SK-N-SH (cell line): ENCODE measurements around the gene ABHD8. TPM values are rescaled to one million over a fixed set of nuclear protein-coding genes. Genes with fewer than 3 reads are reported as not detected.

Source experiments
- CTCF ChIA-PET: fragments of 300-600, 350-600 bp; formaldehyde crosslinking; extraction: SDS; loops from one replicate; lab custom pipeline; 2021; lab: Yijun Ruan, JAX
- POLR2A ChIA-PET: fragments of 350-600 bp; sonication (Branson Sonifier 250); formaldehyde crosslinking; extraction: SDS; loops from one replicate; lab custom pipeline; 2020; ENCODE audit warnings: antibody characterized with exemption, inconsistent platforms; lab: Yijun Ruan, JAX
- DNase-seq: peaks from one replicate; pipeline ENCODE4 v3.0.0; 2012
- H2AFZ ChIP-seq: fragments of 200-600 bp; sonication (generic); 2 replicates; pipeline ENCODE4 v1.8.1; 2016; ENCODE audit warnings: antibody characterized with exemption, mild to moderate bottlenecking, low read depth
- H3F3A ChIP-seq: fragments of 200-600 bp; sonication (generic); replicated peaks from 2 replicates; pipeline ENCODE3; 2016; ENCODE audit warnings: antibody characterized with exemption, mild to moderate bottlenecking; ENCODE audit not compliant: insufficient read depth
- H3K27ac ChIP-seq, 2 experiments: fragments of 200-500 bp in 1 of 2; fragments of 200-600 bp in 1 of 2; sonication (Bioruptor generic) in 1 of 2; sonication (generic), shearing (Covaris generic) in 1 of 2; 2 replicates each; pipeline versions ENCODE4 v1.5.1 to v1.6.1; 2014 to 2016; ENCODE audit warnings: low read depth in 2 of 2, inconsistent platforms in 1 of 2, low read length in 1 of 2, mild to moderate bottlenecking in 1 of 2, mixed read lengths in 1 of 2
- H3K27me3 ChIP-seq: fragments of 200-600 bp; sonication (generic), shearing (Covaris generic); 2 replicates; pipeline ENCODE4 v1.6.1; 2016; ENCODE audit warnings: mixed run types; ENCODE audit not compliant: insufficient read depth
- H3K36me3 ChIP-seq, 2 experiments: fragments of 200-500 bp in 1 of 2; fragments of 200-600 bp in 1 of 2; sonication (Bioruptor generic) in 1 of 2; sonication (generic) in 1 of 2; replicated peaks in 1 of 2; 2 replicates each; pipeline versions ENCODE3 to v1.5.1; 2014 to 2016; ENCODE audit warnings: low read length in 1 of 2, mild to moderate bottlenecking in 1 of 2; ENCODE audit not compliant: insufficient read depth in 2 of 2, control insufficient read depth in 1 of 2
- H3K4me1 ChIP-seq, 2 experiments: fragments of 200-500 bp in 1 of 2; fragments of 200-600 bp in 1 of 2; sonication (Bioruptor generic) in 1 of 2; sonication (generic), shearing (Covaris generic) in 1 of 2; 2 replicates each; pipeline versions ENCODE4 v1.5.1 to v1.6.1; 2014 to 2016; ENCODE audit warnings: low read depth in 1 of 2, low read length in 1 of 2, mixed run types in 1 of 2; ENCODE audit not compliant: insufficient read depth in 2 of 2, control insufficient read depth in 1 of 2
- H3K4me2 ChIP-seq: fragments of 200-600 bp; sonication (generic), shearing (Covaris generic); 2 replicates; pipeline ENCODE4 v1.6.1; 2017; ENCODE audit warnings: mixed run types
- H3K4me3 ChIP-seq, 2 experiments: fragments of 200-500 bp in 1 of 2; fragments of 200-600 bp in 1 of 2; sonication (Bioruptor generic) in 1 of 2; sonication (generic), shearing (Covaris generic) in 1 of 2; 2 replicates each; pipeline versions ENCODE4 v1.5.1 to v1.8.1; 2014 to 2016; ENCODE audit warnings: low read depth in 2 of 2, inconsistent platforms in 1 of 2, low read length in 1 of 2, mild to moderate bottlenecking in 1 of 2, mixed read lengths in 1 of 2, moderate library complexity in 1 of 2
- H3K79me2 ChIP-seq: fragments of 200-600 bp; sonication (generic); 2 replicates; pipeline ENCODE4 v1.8.1; 2017; ENCODE audit warnings: mild to moderate bottlenecking; ENCODE audit not compliant: insufficient read depth
- H3K9ac ChIP-seq: fragments of 200-600 bp; sonication (generic); 2 replicates; pipeline ENCODE4 v1.6.1; 2017; ENCODE audit warnings: mixed run types
- H3K9me2 ChIP-seq: fragments of 200-600 bp; sonication (generic); 2 replicates; pipeline ENCODE4 v1.6.1; 2017; ENCODE audit warnings: mixed run types
- H3K9me3 ChIP-seq: fragments of 200-600 bp; sonication (generic); 2 replicates; pipeline ENCODE4 v1.6.1; 2017; ENCODE audit warnings: mixed run types, mild to moderate bottlenecking, moderate library complexity
- H4K20me1 ChIP-seq: fragments of 200-600 bp; sonication (generic); 2 replicates; pipeline ENCODE4 v1.6.1; 2017; ENCODE audit warnings: mild to moderate bottlenecking, mixed run types; ENCODE audit not compliant: insufficient read depth
- ELF1 ChIP-seq: IDR thresholded peaks from 2 replicates; pipeline ENCODE4 v1.4.0; 2012
- FOSL2 ChIP-seq: IDR thresholded peaks from 2 replicates; pipeline ENCODE4 v1.4.0; 2012; ENCODE audit warnings: low read depth, mild to moderate bottlenecking, moderate library complexity, borderline replicate concordance
- FOXJ3 ChIP-seq: sonication (generic); formaldehyde crosslinking; IDR thresholded peaks from 2 replicates; pipeline ENCODE4 v1.5.1; 2020; ENCODE audit warnings: mild to moderate bottlenecking, missing genetic modification reagents
- GATA2 ChIP-seq: sonication (generic); formaldehyde crosslinking; IDR thresholded peaks from 2 replicates; pipeline ENCODE4 v1.5.0; 2020; ENCODE audit warnings: mild to moderate bottlenecking, missing genetic modification reagents
- IRF3 ChIP-seq: fragments of 150-350 bp; IDR thresholded peaks from 2 replicates; pipeline ENCODE4 v1.6.1; 2016; ENCODE audit warnings: mild to moderate bottlenecking, low read depth, low read length
- JUND ChIP-seq: IDR thresholded peaks from 2 replicates; pipeline ENCODE4 v1.4.0; 2012
- RXRA ChIP-seq: IDR thresholded peaks from 2 replicates; pipeline ENCODE4 v1.4.0; 2012; ENCODE audit warnings: low read depth, mild to moderate bottlenecking, borderline replicate concordance
- SIN3A ChIP-seq: IDR thresholded peaks from 2 replicates; pipeline ENCODE4 v1.6.1; 2012; ENCODE audit warnings: low read depth, mild to moderate bottlenecking, low read length, moderate library complexity, borderline replicate concordance
- TAF1 ChIP-seq: IDR thresholded peaks from 2 replicates; pipeline ENCODE4 v1.6.1; 2012; ENCODE audit warnings: low read depth, mild to moderate bottlenecking, low read length, moderate library complexity, borderline replicate concordance
- TEAD4 ChIP-seq: IDR thresholded peaks from 2 replicates; pipeline ENCODE4 v1.4.0; 2012; ENCODE audit warnings: mild to moderate bottlenecking, borderline replicate concordance; ENCODE audit not compliant: insufficient read depth
- WGBS: methylation state at CpG from one replicate; pipeline ENCODE4 v1.1.6; 2017; ENCODE audit warnings: low lambda C conversion rate; 5-methylcytosine and 5-hydroxymethylcytosine counted together
- polyA plus RNA-seq, 3 experiments: library from polyadenylated mRNA; depleted of rRNA; stranded (reverse); fragments of >200 nt; gene quantifications; 2 replicates each; pipeline ENCODE4 v1.2.3, GENCODE V29; 2012
- TF ChIP-seq, protein P1 (sequence below): IDR thresholded peaks from 2 replicates; pipeline ENCODE4 v1.4.0; 2012; ENCODE audit warnings: low read depth, borderline replicate concordance

ABHD8 gene
- polyA plus RNA-seq, 1 of the 3 experiments (the other 2 are of a cell fraction), result 11.1 TPM

GRCh38 chr19:17249887-17250548 is 53.2 kb downstream of the ABHD8 start (continued):
- TF ChIP-seq JUND, result no peak
- TF ChIP-seq, protein P1, sequence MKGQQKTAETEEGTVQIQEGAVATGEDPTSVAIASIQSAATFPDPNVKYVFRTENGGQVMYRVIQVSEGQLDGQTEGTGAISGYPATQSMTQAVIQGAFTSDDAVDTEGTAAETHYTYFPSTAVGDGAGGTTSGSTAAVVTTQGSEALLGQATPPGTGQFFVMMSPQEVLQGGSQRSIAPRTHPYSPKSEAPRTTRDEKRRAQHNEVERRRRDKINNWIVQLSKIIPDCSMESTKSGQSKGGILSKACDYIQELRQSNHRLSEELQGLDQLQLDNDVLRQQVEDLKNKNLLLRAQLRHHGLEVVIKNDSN, result no peak
- no peak for TF ChIP-seq GATA2

DNA sequence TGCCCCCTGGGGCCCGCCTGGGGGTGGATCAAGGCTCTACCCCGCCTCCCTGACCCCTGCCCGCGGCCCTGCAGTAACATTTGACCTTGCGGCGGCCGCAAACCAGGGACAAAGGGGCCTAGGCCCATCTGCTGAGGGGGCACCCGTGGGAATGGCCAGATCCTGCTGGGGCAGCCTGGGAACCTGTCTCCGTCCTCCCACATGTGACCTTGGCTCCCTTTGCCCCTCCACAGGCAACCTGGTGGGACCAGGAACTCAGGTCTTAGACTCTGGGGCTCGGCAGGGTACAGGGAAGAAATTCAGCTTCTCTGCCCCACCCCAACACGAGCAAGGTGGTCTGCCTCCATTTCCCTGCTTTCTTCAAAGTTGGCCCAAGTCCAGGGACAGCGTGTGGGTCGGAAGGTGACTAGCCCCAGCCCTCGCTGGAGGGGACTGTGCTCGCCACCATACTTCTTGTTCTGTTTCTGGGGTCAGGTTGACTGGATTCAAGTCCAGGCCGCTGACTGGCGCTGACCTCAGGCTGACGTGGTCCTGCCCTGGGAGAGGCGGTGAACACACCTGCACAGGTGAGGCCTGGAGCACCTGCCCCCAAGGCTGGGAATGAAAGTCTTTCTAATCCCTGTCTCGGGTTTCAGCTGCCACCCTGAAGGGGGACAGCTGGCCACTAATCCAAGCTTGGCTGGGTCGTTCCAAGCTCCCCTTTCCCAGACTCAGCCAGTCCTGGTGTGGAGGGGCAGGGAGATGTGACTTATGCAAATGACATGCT is 55.0 kb downstream of the ABHD8 start:
- Histone ChIP-seq H3K4me3 (no peak overlapping the region), H3K9me3 (no peaks in the 10 kb centered on the region), H3K9me2 (no peaks in the 10 kb centered on the region), H3K9ac (no peak overlapping the region), H3K27ac (no peak overlapping the region), H3K4me2 (no peak overlapping the region), H3K27me3 (no peaks in the 10 kb centered on the region), H2AFZ (no peak overlapping the region), H3F3A (peaks cover 4% of the 10 kb centered on the region), H3K79me2 (peaks cover 21% of the 10 kb centered on the region), H3K36me3 (no peaks in the 10 kb centered on the region), H3K4me1 (peaks cover 6 to 22% of the 10 kb centered on the region in 2 experiments; a peak in 2 of 4 replicates), H4K20me1 (peaks cover 2% of the 10 kb centered on the region; the same call in 1 of the 2 replicates)
- POLR2A ChIA-PET, result no interaction called here
- TF ChIP-seq SIN3A (no peak), TAF1 (no peak), IRF3 (no peak), FOSL2 (no peak), GATA2 (no peak), RXRA (no peak), FOXJ3 (CRISPR knock-in tag) (no peak), TEAD4 (no peak), ELF1 (no peak)
- TF ChIP-seq, protein P1, result no peak
- CTCF ChIA-PET, result interaction anchor here (1.1 to 2.9 kb wide), 4 partner anchors 12 to 36 kb away, joined by 3 to 14 read pairs (median 4); no protein-coding TSS in a partner anchor
- WGBS, result 94% methylated on average over 8 of the region's 21 CpGs
- DNase-seq, result no peak
